ENCODE measurements around the gene ANO3. TPM values are rescaled to one million over a fixed set of nuclear protein-coding genes. Genes with fewer than 3 reads are reported as not detected.
"Not testable (repeated sequence)": the region's sequence is repeated elsewhere in the genome, so short reads cannot be mapped to it uniquely, and the experiment has no call there.

Gene ANO3
- total RNA-seq, 2 experiments from 2014 or later: not detected

DNA sequence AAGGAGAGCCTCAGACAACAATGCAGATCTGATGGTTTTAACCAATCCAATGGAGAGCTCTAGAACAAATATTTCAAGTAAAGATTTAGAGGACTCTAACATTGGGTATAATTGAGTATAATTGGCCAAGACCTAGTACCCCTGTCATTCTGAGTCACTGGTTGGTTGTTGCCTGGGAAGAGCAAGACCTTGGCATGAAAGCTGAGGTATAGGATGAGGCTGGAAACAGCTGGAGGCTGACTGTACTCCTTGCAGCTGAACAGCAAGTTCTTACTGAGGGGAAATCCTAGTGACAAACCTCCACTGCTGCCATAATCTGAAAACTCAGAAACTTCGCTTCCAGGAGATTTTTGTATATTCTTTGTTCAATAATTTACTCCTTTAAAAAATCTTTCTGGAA lies 294.4 kb downstream of the ANO3 start:
- Mint-ChIP-seq H3K9me3 (no peaks in the 10 kb centered on the region), H3K36me3 (no peaks in the 10 kb centered on the region), H3K27ac (no peak overlapping the region), H3K4me1 (ENCODE audit: low read depth) (no peaks in the 10 kb centered on the region), H3K27me3 (no peaks in the 10 kb centered on the region), H3K4me3 (no peak overlapping the region)
- DNase-seq: no peak
- intact Hi-C loops (cut with micrococcal nuclease): no loop called here
- CTCF ChIA-PET: no interaction called here
- POLR2A ChIA-PET: no interaction called here

- intact Hi-C loops (cut with micrococcal nuclease): no loop called here
- no peaks in the 10 kb centered on the region for H3K4me1 Mint-ChIP-seq (ENCODE audit: low read depth)
- no peak overlapping the region for H3K27ac Mint-ChIP-seq
- POLR2A ChIA-PET: no interaction called here
- CTCF ChIA-PET: no interaction called here
- H3K27me3 Mint-ChIP-seq: no peaks in the 10 kb centered on the region
- DNase-seq: no peak
- no peak overlapping the region for H3K4me3 Mint-ChIP-seq
- H3K9me3 Mint-ChIP-seq: no peaks in the 10 kb centered on the region
- no peaks in the 10 kb centered on the region for H3K36me3 Mint-ChIP-seq
Observed at GRCh38 chr11:26632691-26633159, 300.8 kb downstream of the ANO3 start.

GRCh38 chr11:26643314-26643713 lies 311.4 kb downstream of the ANO3 start:
- CTCF ChIA-PET; H3K36me3 Mint-ChIP-seq; intact Hi-C loops (cut with micrococcal nuclease); H3K9me3 Mint-ChIP-seq; H3K4me3 Mint-ChIP-seq; H3K27ac Mint-ChIP-seq; DNase-seq; H3K27me3 Mint-ChIP-seq; POLR2A ChIA-PET; H3K4me1 Mint-ChIP-seq (ENCODE audit: low read depth): not testable (repeated sequence)

- peak; percentile 18 for DNase-seq
- intact Hi-C loops (cut with micrococcal nuclease): loop anchor here (1.0 kb wide), 1 partner anchor 353 kb away; no protein-coding TSS in a partner anchor
- H3K4me1 Mint-ChIP-seq (ENCODE audit: low read depth): no peaks in the 10 kb centered on the region
- ChIA-PET POLR2A (no interaction called here), CTCF (interaction anchor here (1.3 kb wide), 1 partner anchor 365 kb away, joined by 3 read pairs; no protein-coding TSS in a partner anchor)
- no peak overlapping the region for H3K4me3 Mint-ChIP-seq
- no peaks in the 10 kb centered on the region for H3K9me3 Mint-ChIP-seq
- no peaks in the 10 kb centered on the region for H3K36me3 Mint-ChIP-seq
- H3K27ac Mint-ChIP-seq: no peak overlapping the region
- H3K27me3 Mint-ChIP-seq: no peaks in the 10 kb centered on the region
Observed at GRCh38 chr11:26649884-26650283, 318.0 kb downstream of the ANO3 start.

DNA sequence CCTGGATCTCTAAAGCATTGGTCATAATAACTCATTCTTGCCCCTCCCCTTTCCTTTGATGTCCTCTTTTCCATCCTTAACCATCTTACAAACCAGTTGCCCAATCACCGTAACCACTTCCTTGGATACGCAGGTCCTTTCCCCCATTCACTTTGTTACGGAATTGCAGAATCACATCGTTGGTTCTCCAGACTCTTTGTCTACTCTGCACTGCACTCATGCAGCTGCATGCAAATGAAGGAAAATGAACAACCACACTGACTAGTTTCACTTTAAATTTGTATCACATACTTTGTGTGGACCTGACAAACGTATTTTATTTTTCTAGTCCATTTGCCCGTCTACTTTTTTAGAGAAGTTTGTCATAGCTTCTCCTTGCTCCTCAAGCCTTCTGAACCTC lies 320.0 kb downstream of the ANO3 start:
- Mint-ChIP-seq H3K4me3 (no peak overlapping the region), H3K27me3 (no peaks in the 10 kb centered on the region), H3K4me1 (ENCODE audit: low read depth) (no peaks in the 10 kb centered on the region), H3K9me3 (no peaks in the 10 kb centered on the region), H3K27ac (no peak overlapping the region), H3K36me3 (no peaks in the 10 kb centered on the region)
- POLR2A ChIA-PET: no interaction called here
- intact Hi-C loops (cut with micrococcal nuclease): no loop called here
- no peak for DNase-seq
- CTCF ChIA-PET: no interaction called here

DNA sequence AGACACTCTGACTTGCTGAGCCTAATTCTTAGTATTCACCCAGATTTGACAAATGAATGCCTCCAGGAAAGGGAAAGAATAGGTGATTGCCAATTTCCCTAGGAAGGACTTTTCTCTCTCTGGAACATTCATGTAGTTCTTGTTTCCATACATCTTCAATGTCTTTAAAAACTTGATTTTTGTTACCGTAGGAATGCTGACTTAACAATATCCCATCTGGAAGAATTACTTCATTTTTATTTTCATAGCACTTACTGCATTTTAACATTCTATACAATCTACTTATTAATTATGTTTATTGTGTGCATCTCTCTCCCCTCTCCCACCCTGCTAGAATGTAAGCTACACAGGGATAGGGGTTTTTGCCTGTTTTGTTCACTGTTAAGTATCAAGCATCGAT lies 323.4 kb downstream of the ANO3 start:
- POLR2A ChIA-PET: no interaction called here

GRCh38 chr11:26662916-26663315 lies 331.0 kb downstream of the ANO3 start:
- no peak for DNase-seq
- Mint-ChIP-seq H3K27me3 (no peaks in the 10 kb centered on the region), H3K4me3 (no peak overlapping the region), H3K27ac (no peak overlapping the region), H3K4me1 (ENCODE audit: low read depth) (no peaks in the 10 kb centered on the region), H3K36me3 (no peaks in the 10 kb centered on the region), H3K9me3 (no peaks in the 10 kb centered on the region)
- POLR2A ChIA-PET: no interaction called here
- CTCF ChIA-PET: no interaction called here
- intact Hi-C loops (cut with micrococcal nuclease): no loop called here

More for the DNA sequence above, 323.4 kb downstream of the ANO3 start:
- no peak overlapping the region for H3K4me3 Mint-ChIP-seq
- no peak for DNase-seq
- H3K36me3 Mint-ChIP-seq: no peaks in the 10 kb centered on the region
- intact Hi-C loops (cut with micrococcal nuclease): no loop called here
- no peak overlapping the region for H3K27ac Mint-ChIP-seq
- no peaks in the 10 kb centered on the region for H3K27me3 Mint-ChIP-seq
- no peaks in the 10 kb centered on the region for H3K4me1 Mint-ChIP-seq (ENCODE audit: low read depth)
- CTCF ChIA-PET: interaction anchor here (0.5 kb wide), 1 partner anchor 16 kb away, joined by 3 read pairs; no protein-coding TSS in a partner anchor
- H3K9me3 Mint-ChIP-seq: no peaks in the 10 kb centered on the region

- Mint-ChIP-seq H3K36me3 (no peaks in the 10 kb centered on the region), H3K27me3 (no peaks in the 10 kb centered on the region), H3K9me3 (no peaks in the 10 kb centered on the region), H3K4me3 (no peak overlapping the region), H3K27ac (no peak overlapping the region), H3K4me1 (ENCODE audit: low read depth) (no peaks in the 10 kb centered on the region)
- ChIA-PET POLR2A (no interaction called here), CTCF (no interaction called here)
- intact Hi-C loops (cut with micrococcal nuclease): no loop called here
- no peak for DNase-seq
Observed at GRCh38 chr11:26665036-26665435, 333.1 kb downstream of the ANO3 start.

- H3K4me3 Mint-ChIP-seq: no peak overlapping the region
- POLR2A ChIA-PET: no interaction called here
Observed at GRCh38 chr11:26665946-26666345, 334.0 kb downstream of the ANO3 start.

GRCh38 chr11:26675233-26675928 lies 343.5 kb downstream of the ANO3 start:
- CTCF ChIA-PET: no interaction called here

More at GRCh38 chr11:26665946-26666345, 334.0 kb downstream of the ANO3 start:
- no peak for DNase-seq
- H3K9me3 Mint-ChIP-seq: no peaks in the 10 kb centered on the region
- no peaks in the 10 kb centered on the region for H3K4me1 Mint-ChIP-seq (ENCODE audit: low read depth)
- intact Hi-C loops (cut with micrococcal nuclease): no loop called here
- H3K27me3 Mint-ChIP-seq: no peaks in the 10 kb centered on the region
- no peak overlapping the region for H3K27ac Mint-ChIP-seq
- H3K36me3 Mint-ChIP-seq: no peaks in the 10 kb centered on the region
- CTCF ChIA-PET: no interaction called here

DNA sequence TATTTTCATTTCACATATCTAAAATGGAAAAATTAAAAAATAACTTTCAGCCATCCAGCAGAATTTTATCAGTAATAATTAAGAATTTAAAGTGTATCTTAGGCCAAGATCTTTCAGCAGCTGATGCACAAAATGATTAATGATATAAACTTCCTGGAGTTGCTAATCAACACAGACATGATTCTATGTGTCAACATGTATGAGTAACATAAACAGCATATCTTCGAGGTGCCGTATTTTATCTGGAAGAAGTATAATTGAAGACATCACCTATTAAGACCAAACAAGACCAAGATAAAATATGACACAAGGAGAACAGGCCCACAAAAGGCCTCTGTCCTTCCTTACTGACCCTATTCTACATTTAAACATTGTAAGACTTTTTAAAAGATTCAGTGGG lies 344.7 kb downstream of the ANO3 start:
- CTCF ChIA-PET: no interaction called here
- intact Hi-C loops (cut with micrococcal nuclease): no loop called here
- Mint-ChIP-seq H3K4me1 (ENCODE audit: low read depth) (no peaks in the 10 kb centered on the region), H3K9me3 (no peaks in the 10 kb centered on the region), H3K36me3 (no peaks in the 10 kb centered on the region), H3K27ac (no peak overlapping the region), H3K27me3 (no peaks in the 10 kb centered on the region), H3K4me3 (no peak overlapping the region)
- no peak for DNase-seq
- POLR2A ChIA-PET: no interaction called here

More at GRCh38 chr11:26675233-26675928, 343.5 kb downstream of the ANO3 start:
- Mint-ChIP-seq H3K36me3 (no peaks in the 10 kb centered on the region), H3K4me3 (no peak overlapping the region), H3K27ac (no peak overlapping the region), H3K4me1 (ENCODE audit: low read depth) (no peaks in the 10 kb centered on the region), H3K9me3 (no peaks in the 10 kb centered on the region), H3K27me3 (no peaks in the 10 kb centered on the region)
- intact Hi-C loops (cut with micrococcal nuclease): no loop called here
- POLR2A ChIA-PET: no interaction called here
- no peak for DNase-seq

- H3K36me3 Mint-ChIP-seq: no peaks in the 10 kb centered on the region
- no peaks in the 10 kb centered on the region for H3K27me3 Mint-ChIP-seq
- no peaks in the 10 kb centered on the region for H3K9me3 Mint-ChIP-seq
- no peak for DNase-seq
- no peaks in the 10 kb centered on the region for H3K4me1 Mint-ChIP-seq (ENCODE audit: low read depth)
- ChIA-PET POLR2A (no interaction called here), CTCF (no interaction called here)
- H3K4me3 Mint-ChIP-seq: no peak overlapping the region
- intact Hi-C loops (cut with micrococcal nuclease): no loop called here
- no peak overlapping the region for H3K27ac Mint-ChIP-seq
Observed at GRCh38 chr11:26677566-26677965, 345.6 kb downstream of the ANO3 start.

GRCh38 chr11:26687351-26687750 lies 355.4 kb downstream of the ANO3 start:
- ChIA-PET POLR2A (no interaction called here), CTCF (no interaction called here)
- intact Hi-C loops (cut with micrococcal nuclease): no loop called here
- no peaks in the 10 kb centered on the region for H3K27me3 Mint-ChIP-seq
- no peaks in the 10 kb centered on the region for H3K4me1 Mint-ChIP-seq (ENCODE audit: low read depth)
- H3K27ac Mint-ChIP-seq: no peak overlapping the region
- no peaks in the 10 kb centered on the region for H3K9me3 Mint-ChIP-seq
- H3K36me3 Mint-ChIP-seq: no peaks in the 10 kb centered on the region
- no peak overlapping the region for H3K4me3 Mint-ChIP-seq
- no peak for DNase-seq

Data from activated CD4-positive, alpha-beta memory T cell treated with anti-CD3 and anti-CD28 coated beads for 36 hours (primary cell).